GM12865 (cell line): ENCODE results near the gene GPR52.

Experiments used
- DNase-seq: peaks from one replicate; pipeline ENCODE4 v3.0.0; 2010; ENCODE audit warnings: low read depth
- H3K4me3 ChIP-seq: 2 replicates; pipeline ENCODE4 v1.5.1; 2011; ENCODE audit warnings: mild to moderate bottlenecking, low read depth, low read length, control low read depth
- CTCF ChIP-seq: IDR thresholded peaks from 2 replicates; pipeline ENCODE4 v1.5.1; 2011; ENCODE audit warnings: low read length, control low read depth, low read depth, inconsistent platforms; ENCODE audit not compliant: insufficient read depth; ENCODE audit errors: missing control alignments

Gene GPR52

GRCh38 chr1:174447866-174448530, at the start of gene GPR52:
TSS of gene GPR52 (plus strand) at chr1:174447964. CDS start at chr1:174448112, 148 bp downstream.
- DNase-seq, result no peak
- TF ChIP-seq CTCF, result no peak
- H3K4me3 ChIP-seq, result no peak within 1 kb of the TSS

GRCh38 chr1:174398246-174398645, 49.5 kb upstream of the GPR52 start:
- peak; percentile 52 for DNase-seq
- no peak for TF ChIP-seq CTCF
- no peak overlapping the region for H3K4me3 ChIP-seq

GRCh38 chr1:174399211-174399610, 48.6 kb upstream of the GPR52 start:
- DNase-seq, result no peak
- no peak for TF ChIP-seq CTCF

GRCh38 chr1:174401075-174401474, 46.7 kb upstream of the GPR52 start:
- H3K4me3 ChIP-seq, result no peak overlapping the region
- no peak for TF ChIP-seq CTCF
- DNase-seq, result no peak

More at GRCh38 chr1:174399211-174399610, 48.6 kb upstream of the GPR52 start:
- H3K4me3 ChIP-seq, result no peak overlapping the region

GRCh38 chr1:174405219-174405618, 42.5 kb upstream of the GPR52 start:
- no peak for TF ChIP-seq CTCF
- no peak overlapping the region for H3K4me3 ChIP-seq
- no peak for DNase-seq

- DNase-seq, result no peak
- no peak for TF ChIP-seq CTCF
- H3K4me3 ChIP-seq, result no peak overlapping the region
Measured at GRCh38 chr1:174406421-174406820, 41.3 kb upstream of the GPR52 start.

GRCh38 chr1:174407665-174408064, 40.1 kb upstream of the GPR52 start:
- DNase-seq, result no peak
- H3K4me3 ChIP-seq, result no peak overlapping the region
- TF ChIP-seq CTCF, result no peak
